Endothelial cell of umbilical vein (primary cell): ENCODE data around the gene GGA3.

Experiments used
- EZH2 ChIP-seq: IDR thresholded peaks from 2 replicates; pipeline ENCODE4 v1.6.1; 2012; ENCODE audit warnings: borderline replicate concordance, low read depth, mild to moderate bottlenecking, moderate library complexity, low read length, inconsistent platforms; ENCODE audit not compliant: severe bottlenecking
- FOS ChIP-seq: IDR thresholded peaks from 2 replicates; pipeline ENCODE4 v1.6.1; 2011; ENCODE audit warnings: mild to moderate bottlenecking, low read length, moderate library complexity, borderline replicate concordance; ENCODE audit not compliant: insufficient read depth
- GATA2 ChIP-seq: IDR thresholded peaks from 2 replicates; pipeline ENCODE4 v1.7.0; 2011; ENCODE audit warnings: low read depth, mild to moderate bottlenecking, moderate library complexity, mixed read lengths, low read length; ENCODE audit not compliant: insufficient read length, insufficient read depth
- JUN ChIP-seq: IDR thresholded peaks from 2 replicates; pipeline ENCODE4 v1.6.1; 2011; ENCODE audit warnings: borderline replicate concordance, low read depth; ENCODE audit not compliant: insufficient read length, insufficient read depth
- MYC ChIP-seq: IDR thresholded peaks from one replicate; pipeline ENCODE4 v1.6.1; 2011; ENCODE audit warnings: mild to moderate bottlenecking, low read depth, low read length
- POLR2A ChIP-seq: IDR thresholded peaks from 2 replicates; pipeline ENCODE4 v1.6.1; 2012; ENCODE audit warnings: low read depth, mild to moderate bottlenecking, control low read depth, low read length
- POLR2AphosphoS5 ChIP-seq: IDR thresholded peaks from 2 replicates; pipeline ENCODE4 v1.6.1; 2012; ENCODE audit warnings: low read depth, mild to moderate bottlenecking, control low read depth, low read length, moderate library complexity; ENCODE audit not compliant: insufficient read depth
- TF ChIP-seq, protein P1 (sequence below), 2 donors: IDR thresholded peaks; 1 replicate in 1 of 2; 2 replicates in 1 of 2; pipeline ENCODE4 v1.5.1; 2011; ENCODE audit warnings: low read length in 2 of 2, mild to moderate bottlenecking in 2 of 2, moderate library complexity in 2 of 2, control low read depth in 1 of 2, inconsistent platforms in 1 of 2, low read depth in 1 of 2; ENCODE audit not compliant: insufficient read depth in 1 of 2; ENCODE audit errors: extremely low read depth in 1 of 2
- TF ChIP-seq, protein P2 (sequence below): IDR thresholded peaks from 2 replicates; pipeline ENCODE4 v1.6.1; 2011; ENCODE audit not compliant: insufficient read depth, insufficient read length

DNA sequence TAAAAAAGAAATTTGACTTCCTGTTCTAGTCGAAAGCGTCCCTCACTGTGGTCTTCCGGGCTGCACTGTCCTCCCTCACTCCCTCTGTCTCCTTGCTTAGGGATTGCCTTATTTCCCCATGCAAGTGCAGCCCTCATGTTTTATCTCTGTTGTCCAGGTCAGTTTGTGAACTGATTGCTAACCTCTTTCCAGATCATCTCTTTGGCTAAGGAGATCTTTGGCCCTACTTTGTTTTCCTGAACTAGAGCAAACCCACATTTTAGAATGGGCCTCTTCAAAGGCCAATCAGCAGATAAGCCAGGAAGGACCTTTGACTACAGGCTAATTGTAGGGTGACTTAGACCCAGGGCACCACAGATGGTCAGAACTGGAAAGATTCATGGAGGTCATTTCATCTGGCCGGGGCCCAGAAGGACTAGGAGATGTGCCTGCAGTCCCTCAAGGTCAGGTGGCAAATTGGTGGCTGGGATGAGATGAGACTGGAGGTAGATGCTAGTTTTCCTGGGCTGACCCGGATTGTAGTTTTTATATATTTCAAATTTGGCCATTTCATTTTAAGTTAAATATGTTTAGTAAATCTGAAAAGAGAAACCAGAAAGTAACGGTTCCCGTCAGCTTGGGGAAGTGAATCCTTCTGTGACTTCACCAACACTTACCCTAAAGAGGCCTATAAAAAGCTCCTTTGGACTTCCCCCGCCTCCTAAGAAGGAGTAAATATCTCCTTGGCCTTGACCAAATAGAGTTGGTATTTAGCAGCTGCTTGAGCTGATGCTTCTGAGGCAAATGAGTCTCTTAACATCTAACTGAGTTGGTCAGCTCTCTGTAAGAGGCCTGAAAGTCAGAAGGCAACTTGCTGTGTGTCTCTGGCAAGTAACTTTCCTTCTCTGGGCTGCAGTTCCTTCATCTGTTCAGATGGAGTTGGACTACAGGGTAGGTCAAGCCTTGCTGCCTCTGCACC is 34.1 kb upstream of the GGA3 start:
- TF ChIP-seq JUN: no peak
- TF ChIP-seq, protein P1, sequence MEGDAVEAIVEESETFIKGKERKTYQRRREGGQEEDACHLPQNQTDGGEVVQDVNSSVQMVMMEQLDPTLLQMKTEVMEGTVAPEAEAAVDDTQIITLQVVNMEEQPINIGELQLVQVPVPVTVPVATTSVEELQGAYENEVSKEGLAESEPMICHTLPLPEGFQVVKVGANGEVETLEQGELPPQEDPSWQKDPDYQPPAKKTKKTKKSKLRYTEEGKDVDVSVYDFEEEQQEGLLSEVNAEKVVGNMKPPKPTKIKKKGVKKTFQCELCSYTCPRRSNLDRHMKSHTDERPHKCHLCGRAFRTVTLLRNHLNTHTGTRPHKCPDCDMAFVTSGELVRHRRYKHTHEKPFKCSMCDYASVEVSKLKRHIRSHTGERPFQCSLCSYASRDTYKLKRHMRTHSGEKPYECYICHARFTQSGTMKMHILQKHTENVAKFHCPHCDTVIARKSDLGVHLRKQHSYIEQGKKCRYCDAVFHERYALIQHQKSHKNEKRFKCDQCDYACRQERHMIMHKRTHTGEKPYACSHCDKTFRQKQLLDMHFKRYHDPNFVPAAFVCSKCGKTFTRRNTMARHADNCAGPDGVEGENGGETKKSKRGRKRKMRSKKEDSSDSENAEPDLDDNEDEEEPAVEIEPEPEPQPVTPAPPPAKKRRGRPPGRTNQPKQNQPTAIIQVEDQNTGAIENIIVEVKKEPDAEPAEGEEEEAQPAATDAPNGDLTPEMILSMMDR (IDR thresholded peaks at IDR 0.05; ENCODE audit: extremely low read depth in 1 of 2, insufficient read depth in 1 of 2, low read depth in 1 of 2, low read length in 2 of 2): no peak
- TF ChIP-seq, protein P2, sequence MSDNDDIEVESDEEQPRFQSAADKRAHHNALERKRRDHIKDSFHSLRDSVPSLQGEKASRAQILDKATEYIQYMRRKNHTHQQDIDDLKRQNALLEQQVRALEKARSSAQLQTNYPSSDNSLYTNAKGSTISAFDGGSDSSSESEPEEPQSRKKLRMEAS: no peak
- TF ChIP-seq EZH2: no peak
- TF ChIP-seq POLR2A: no peak
- no peak for TF ChIP-seq POLR2AphosphoS5
- TF ChIP-seq FOS: no peak
- TF ChIP-seq MYC: no peak
- no peak for TF ChIP-seq GATA2
